Testis (tissue), 2 donors: ENCODE measurements around the gene C2CD4C.

Source experiments
- POLR2A ChIP-seq: fragments of 450-650 bp; IDR thresholded peaks from one replicate; pipeline ENCODE4 v1.6.1; 2017; ENCODE audit warnings: antibody characterized with exemption, mild to moderate bottlenecking, moderate library complexity
- TF ChIP-seq, protein P1 (sequence below), 3 experiments: fragments of 450-650 bp in 2 of 3; fragments of 200-600 bp in 1 of 3; sonication (generic) in 1 of 3; IDR thresholded peaks; one replicate each; pipeline ENCODE4 v1.5.1; 2016 to 2019; ENCODE audit warnings: antibody characterized with exemption in 3 of 3, mild to moderate bottlenecking in 2 of 3, moderate library complexity in 1 of 3

DNA sequence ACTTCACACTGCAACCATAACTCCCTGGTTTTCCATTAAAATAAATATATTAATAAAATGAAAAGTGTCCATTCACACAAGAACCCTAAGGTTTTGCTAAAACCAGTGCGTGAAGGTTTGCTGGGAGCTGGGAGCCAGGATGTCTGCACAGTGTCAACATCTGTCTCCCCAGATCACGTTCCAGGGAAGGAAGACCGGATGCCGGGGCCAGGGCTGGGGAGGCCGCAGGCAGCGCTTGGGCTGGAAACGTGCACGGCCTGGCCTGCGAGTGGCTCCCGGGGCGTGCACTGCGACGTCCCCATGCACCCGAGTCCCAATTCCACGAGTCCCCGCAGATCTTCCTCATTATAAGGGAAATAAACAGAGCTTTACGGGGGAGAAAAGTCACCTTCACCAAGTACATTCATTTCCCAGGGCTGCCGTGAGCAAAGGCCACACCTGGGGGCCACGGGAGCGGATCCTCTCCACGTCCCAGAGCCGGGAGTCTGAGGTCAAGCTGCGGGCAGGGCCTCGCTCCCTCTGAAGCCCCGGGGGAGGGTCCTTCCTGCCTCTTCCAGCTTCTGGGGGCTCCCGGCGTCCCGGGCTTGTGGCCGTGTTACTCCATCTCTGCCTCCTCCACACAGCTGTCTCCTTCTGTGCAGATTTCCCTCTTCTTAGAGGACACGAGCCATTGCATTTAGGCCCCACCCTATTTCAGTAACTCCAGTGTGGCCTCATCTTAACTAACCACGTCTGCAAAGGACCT, 39.0 kb upstream of the C2CD4C start:
- TF ChIP-seq, protein P1, sequence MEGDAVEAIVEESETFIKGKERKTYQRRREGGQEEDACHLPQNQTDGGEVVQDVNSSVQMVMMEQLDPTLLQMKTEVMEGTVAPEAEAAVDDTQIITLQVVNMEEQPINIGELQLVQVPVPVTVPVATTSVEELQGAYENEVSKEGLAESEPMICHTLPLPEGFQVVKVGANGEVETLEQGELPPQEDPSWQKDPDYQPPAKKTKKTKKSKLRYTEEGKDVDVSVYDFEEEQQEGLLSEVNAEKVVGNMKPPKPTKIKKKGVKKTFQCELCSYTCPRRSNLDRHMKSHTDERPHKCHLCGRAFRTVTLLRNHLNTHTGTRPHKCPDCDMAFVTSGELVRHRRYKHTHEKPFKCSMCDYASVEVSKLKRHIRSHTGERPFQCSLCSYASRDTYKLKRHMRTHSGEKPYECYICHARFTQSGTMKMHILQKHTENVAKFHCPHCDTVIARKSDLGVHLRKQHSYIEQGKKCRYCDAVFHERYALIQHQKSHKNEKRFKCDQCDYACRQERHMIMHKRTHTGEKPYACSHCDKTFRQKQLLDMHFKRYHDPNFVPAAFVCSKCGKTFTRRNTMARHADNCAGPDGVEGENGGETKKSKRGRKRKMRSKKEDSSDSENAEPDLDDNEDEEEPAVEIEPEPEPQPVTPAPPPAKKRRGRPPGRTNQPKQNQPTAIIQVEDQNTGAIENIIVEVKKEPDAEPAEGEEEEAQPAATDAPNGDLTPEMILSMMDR (IDR thresholded peaks at IDR 0.05): no peak
- no peak for TF ChIP-seq POLR2A
